HepG2 (cell line): ENCODE results near the gene THADA. TPM values are rescaled to one million over a fixed set of nuclear protein-coding genes. Genes with fewer than 3 reads are reported as not detected.

Experiments
- AKNA ChIP-seq: sonication (generic); formaldehyde crosslinking; IDR thresholded peaks from 2 replicates; pipeline ENCODE4 v1.4.0; 2020; ENCODE audit warnings: missing genetic modification reagents, borderline replicate concordance
- ATM ChIP-seq: fragments of 450-650 bp; IDR thresholded peaks from 2 replicates; pipeline ENCODE4 v1.7.1; 2017; ENCODE audit warnings: mild to moderate bottlenecking, borderline replicate concordance
- EHMT2 ChIP-seq: fragments of 200-600 bp; sonication (generic); IDR thresholded peaks from 2 replicates; pipeline ENCODE4 v1.7.0; 2017; ENCODE audit warnings: antibody characterized with exemption, low read depth, low read length, borderline replicate concordance
- ELF4 ChIP-seq: sonication (generic); formaldehyde crosslinking; IDR thresholded peaks from 2 replicates; pipeline ENCODE4 v1.5.0; 2020; ENCODE audit warnings: missing genetic modification reagents, mild to moderate bottlenecking, moderate library complexity, borderline replicate concordance
- FOSL2 ChIP-seq: sonication (generic); formaldehyde crosslinking; IDR thresholded peaks from 2 replicates; pipeline ENCODE4 v1.4.0; 2020; ENCODE audit warnings: missing genetic modification reagents
- FOXK2 ChIP-seq: fragments of 450-650 bp; IDR thresholded peaks from 2 replicates; pipeline ENCODE4 v1.6.1; 2016
- GFI1 ChIP-seq: sonication (generic); formaldehyde crosslinking; IDR thresholded peaks from 2 replicates; pipeline ENCODE4 v1.5.0; 2020; ENCODE audit warnings: missing genetic modification reagents, mild to moderate bottlenecking, borderline replicate concordance
- KMT2B ChIP-seq: IDR thresholded peaks from 2 replicates; pipeline ENCODE4 v1.6.1; 2016; ENCODE audit warnings: missing genetic modification reagents, missing compliant biosample characterization
- LBX2 ChIP-seq: sonication (generic); formaldehyde crosslinking; IDR thresholded peaks from 2 replicates; pipeline ENCODE4 v1.5.0; 2020; ENCODE audit warnings: missing genetic modification reagents, mild to moderate bottlenecking, borderline replicate concordance
- LCORL ChIP-seq, 2 experiments: fragments of 450-650 bp in 1 of 2; sonication (generic) in 1 of 2; formaldehyde crosslinking in 1 of 2; IDR thresholded peaks; 2 replicates each; pipeline versions ENCODE4 v1.5.0 to v1.6.1; 2017 to 2020; ENCODE audit warnings: antibody characterized with exemption in 1 of 2, missing genetic modification reagents in 1 of 2
- MED13 ChIP-seq: sonication (generic); formaldehyde crosslinking; IDR thresholded peaks from 2 replicates; pipeline ENCODE4 v1.5.0; 2020; ENCODE audit warnings: missing genetic modification reagents
- MIXL1 ChIP-seq: IDR thresholded peaks from 2 replicates; pipeline ENCODE4 v1.6.1; 2016
- NFIC ChIP-seq: IDR thresholded peaks from 2 replicates; pipeline ENCODE4 v1.6.1; 2012; ENCODE audit warnings: mild to moderate bottlenecking, low read length, inconsistent platforms
- SIX1 ChIP-seq: sonication (generic); formaldehyde crosslinking; IDR thresholded peaks from 2 replicates; pipeline ENCODE4 v1.4.0; 2020; ENCODE audit warnings: missing genetic modification reagents, borderline replicate concordance
- TCF7L2 ChIP-seq: IDR thresholded peaks from 2 replicates; pipeline ENCODE4 v1.6.1; 2011; ENCODE audit warnings: mild to moderate bottlenecking, low read depth, low read length, moderate library complexity
- YEATS4 ChIP-seq: sonication (generic); formaldehyde crosslinking; IDR thresholded peaks from 2 replicates; pipeline ENCODE4 v1.4.0; 2020; ENCODE audit warnings: missing genetic modification reagents, borderline replicate concordance
- ZKSCAN1 ChIP-seq: fragments of 150-350 bp; IDR thresholded peaks from 2 replicates; pipeline ENCODE4 v1.6.1; 2014; ENCODE audit warnings: low read length
- ZNF225 ChIP-seq: sonication (generic); formaldehyde crosslinking; IDR thresholded peaks from 2 replicates; pipeline ENCODE4 v1.4.0; 2020; ENCODE audit warnings: mild to moderate bottlenecking, missing genetic modification reagents
- ZNF317 ChIP-seq: sonication (generic); formaldehyde crosslinking; IDR thresholded peaks from 2 replicates; pipeline ENCODE4 v1.5.0; 2020; ENCODE audit warnings: mild to moderate bottlenecking, missing genetic modification reagents
- ZNF629 ChIP-seq: sonication (generic); formaldehyde crosslinking; conservative IDR thresholded peaks from 2 replicates; pipeline ENCODE4 v1.5.0; 2020; ENCODE audit warnings: missing genetic modification reagents
- ZNF839 ChIP-seq: sonication (generic); formaldehyde crosslinking; IDR thresholded peaks from 2 replicates; pipeline ENCODE4 v1.4.0; 2020; ENCODE audit warnings: missing genetic modification reagents, mild to moderate bottlenecking, borderline replicate concordance
- ZNF891 ChIP-seq: sonication (generic); formaldehyde crosslinking; IDR thresholded peaks from 2 replicates; pipeline ENCODE4 v1.5.0; 2020; ENCODE audit warnings: mild to moderate bottlenecking, missing genetic modification reagents
- polyA plus RNA-seq, 8 experiments: library from polyadenylated mRNA; depleted of rRNA in 3 of 8; stranded (reverse) in 7 of 8; unstranded in 1 of 8; fragments of >200 nt; fragmentation: Illumina TruSeq in 4 of 8; extraction: Trizol in 4 of 8; gene quantifications; 2 replicates each; pipeline versions ENCODE4 v1.2.1 to v1.2.3, GENCODE V29; 2011 to 2016; ENCODE audit warnings: low read depth in 4 of 8, missing spikeins in 1 of 8, mixed read lengths in 1 of 8; ENCODE audit not compliant: insufficient read depth in 1 of 8
- total RNA-seq, 5 experiments: library from RNA; depleted of rRNA; stranded (reverse); fragments of >200 nt; fragmentation: Illumina TruSeq; extraction: Trizol; gene quantifications; 2 replicates each; pipeline ENCODE4 v1.2.3, GENCODE V29; 2016; ENCODE audit warnings: low read depth in 1 of 5
- TF ChIP-seq, protein P1 (sequence below): sonication (generic); formaldehyde crosslinking; IDR thresholded peaks from 2 replicates; pipeline ENCODE4 v1.5.1; 2020; ENCODE audit warnings: missing genetic modification reagents, mild to moderate bottlenecking, borderline replicate concordance

THADA gene
- total and polyA plus RNA-seq, 2 of the 13 experiments (the other 11 are each of a cell fraction or from before 2014, with no cell fraction given): 12.7 to 21.7 TPM

DNA sequence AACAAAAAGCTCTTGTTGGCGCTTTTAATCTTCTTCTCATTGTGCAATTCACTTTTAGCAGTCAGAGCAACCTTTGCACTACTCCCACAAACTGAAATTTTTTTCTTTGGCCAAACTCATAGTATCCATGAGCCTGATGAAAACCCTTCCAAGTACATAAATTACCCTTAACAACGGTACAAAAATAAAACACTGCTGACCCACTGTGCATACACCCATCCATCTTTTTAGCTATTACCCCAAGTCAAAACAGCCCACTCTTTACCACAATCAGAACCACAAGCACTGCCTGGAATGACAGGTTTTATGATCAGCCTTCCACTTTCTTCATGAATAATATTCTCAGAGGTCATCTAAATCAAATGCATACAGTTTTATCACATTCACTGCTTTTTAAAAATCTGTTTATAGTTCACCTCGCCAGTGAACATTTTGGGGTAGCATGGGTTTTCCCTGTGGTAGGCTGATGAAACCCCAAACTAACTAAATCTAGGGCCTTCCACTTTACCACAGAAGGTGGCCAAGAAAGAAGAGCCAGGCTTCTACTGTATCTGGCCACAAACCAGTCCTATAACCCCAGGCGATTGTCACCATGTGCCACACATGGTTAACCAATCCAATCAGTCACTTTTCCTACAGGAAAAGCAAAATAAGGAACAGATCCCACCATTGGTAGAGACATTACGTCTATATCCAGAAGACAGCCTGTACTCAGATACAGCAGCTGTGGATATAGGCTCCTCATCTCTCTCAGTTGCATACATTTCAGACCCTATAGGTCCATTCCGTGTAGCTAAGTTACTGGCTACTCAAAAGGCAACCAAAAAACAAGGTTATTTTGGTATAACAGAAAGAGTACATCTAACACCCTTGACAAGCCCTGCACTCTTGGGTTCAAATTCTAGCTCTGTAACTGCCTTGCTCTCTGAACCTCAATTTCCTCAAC is 171.3 kb downstream of the THADA start (continued):
- TF ChIP-seq AKNA (0 out of 2 replicates have a peak, but pooled peaks have one; percentile 30), TCF7L2 (peak; percentile 69), ZNF629 (CRISPR knock-in tag) (0 out of 2 replicates have a peak, but pooled peaks have one; percentile 34), MED13 (CRISPR knock-in tag) (peak; percentile 74; the same call in 1 of the 2 replicates), ZNF891 (CRISPR knock-in tag) (no peak), ZKSCAN1 (no peak), ELF4 (CRISPR knock-in tag) (no peak), EHMT2 (peak; percentile 53), YEATS4 (CRISPR knock-in tag) (peak; percentile 63; the same call in 1 of the 2 replicates), KMT2B (no peak), LBX2 (CRISPR knock-in tag) (no peak), LCORL (IDR thresholded peaks at IDR 0.05) (0 out of 2 replicates have a peak, but pooled peaks have one; percentile 26), LCORL (CRISPR knock-in tag; IDR thresholded peaks at IDR 0.05) (no peak), FOSL2 (CRISPR knock-in tag) (peak; percentile 31; the same call in 1 of the 2 replicates), GFI1 (CRISPR knock-in tag) (peak; percentile 72), ATM (no peak), ZNF317 (CRISPR knock-in tag) (no peak; the same call in 1 of the 2 replicates), MIXL1 (CRISPR knock-in tag) (0 out of 2 replicates have a peak, but pooled peaks have one; percentile 62), NFIC (peak; percentile 90), ZNF839 (no peak), FOXK2 (no peak), SIX1 (CRISPR knock-in tag) (peak; percentile 60; the same call in 1 of the 2 replicates), ZNF225 (CRISPR knock-in tag) (no peak)
- TF ChIP-seq, protein P1, sequence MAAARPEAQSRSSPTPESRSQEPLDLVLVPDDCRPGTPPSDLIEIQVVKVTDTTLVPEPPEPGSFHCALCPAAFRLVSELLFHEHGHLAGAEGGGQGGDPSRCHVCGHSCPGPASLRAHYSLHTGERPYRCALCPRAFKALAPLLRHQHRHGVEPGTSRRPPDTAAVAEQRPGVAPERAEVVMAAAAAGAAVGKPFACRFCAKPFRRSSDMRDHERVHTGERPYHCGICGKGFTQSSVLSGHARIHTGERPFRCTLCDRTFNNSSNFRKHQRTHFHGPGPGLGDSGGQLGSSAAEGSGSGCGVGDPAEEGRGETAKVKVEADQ (CRISPR knock-in tag): no peak; the same call in 1 of the 2 replicates
